ENCODE results near the gene BACE1. TPM values are rescaled to one million over a fixed set of nuclear protein-coding genes. Genes with fewer than 3 reads are reported as not detected.
"Not testable (repeated sequence)": the region's sequence is repeated elsewhere in the genome, so short reads cannot be mapped to it uniquely, and the experiment has no call there.

The BACE1 gene
- total RNA-seq, 1 donor from 2014 or later = 17.2 TPM

DNA sequence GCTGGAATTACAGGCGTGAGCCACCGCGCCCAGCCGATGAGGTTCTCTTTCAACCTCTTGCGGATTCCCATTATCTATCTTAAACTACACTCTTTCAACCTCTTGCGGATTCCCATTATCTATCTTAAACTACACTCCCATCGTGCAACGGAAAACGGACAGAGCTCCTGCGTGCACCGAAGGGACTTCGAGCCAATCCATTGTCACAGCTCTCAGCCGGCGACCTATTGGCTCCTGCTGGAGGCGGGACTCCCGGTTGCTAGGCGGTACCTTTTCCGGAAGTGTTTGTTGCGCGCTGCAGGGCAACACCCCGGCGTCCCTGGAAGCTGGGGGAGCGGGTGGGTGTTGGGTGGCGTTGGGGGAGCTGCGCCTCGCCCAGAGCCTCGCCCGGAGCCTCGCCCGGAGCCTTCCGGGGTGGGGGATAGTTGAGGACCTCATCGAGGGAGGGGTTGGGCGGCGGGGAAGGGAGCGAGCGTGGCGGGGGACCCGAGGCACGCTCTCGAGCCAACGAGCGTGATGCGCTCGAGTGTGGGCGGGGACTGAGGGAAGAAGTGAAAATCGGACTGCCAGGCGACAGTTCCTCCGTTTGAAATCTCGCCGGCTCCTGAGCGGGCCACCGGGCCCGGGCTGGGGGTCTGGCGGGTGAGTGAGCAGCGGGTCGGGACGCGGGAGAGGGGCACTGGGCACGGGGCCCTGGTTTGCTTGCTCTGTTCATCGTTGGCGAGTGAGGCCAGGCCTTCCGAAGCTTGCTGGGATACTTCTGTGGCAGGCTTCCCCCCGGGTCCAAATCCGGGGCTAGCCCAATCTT is 11.7 kb upstream of the BACE1 start, which contains the start of gene CEP164:
Gene CEP164, plus strand, starts transcription at position 288 of the 808 bp plus-strand sequence. CDS start 10,733 bp downstream, outside the sequence.
- Histone ChIP-seq H3K4me3 (ENCODE audit: low read depth, low read length) (peak within 1 kb of the TSS; percentile 69), H3K27me3 (ENCODE audit: control insufficient read depth, insufficient read depth, low read length) (no peaks in the 10 kb centered on the region), H3K36me3 (ENCODE audit: control insufficient read depth, insufficient read depth, low read length) (no peaks in the 10 kb centered on the region)
- TF ChIP-seq, protein P1, sequence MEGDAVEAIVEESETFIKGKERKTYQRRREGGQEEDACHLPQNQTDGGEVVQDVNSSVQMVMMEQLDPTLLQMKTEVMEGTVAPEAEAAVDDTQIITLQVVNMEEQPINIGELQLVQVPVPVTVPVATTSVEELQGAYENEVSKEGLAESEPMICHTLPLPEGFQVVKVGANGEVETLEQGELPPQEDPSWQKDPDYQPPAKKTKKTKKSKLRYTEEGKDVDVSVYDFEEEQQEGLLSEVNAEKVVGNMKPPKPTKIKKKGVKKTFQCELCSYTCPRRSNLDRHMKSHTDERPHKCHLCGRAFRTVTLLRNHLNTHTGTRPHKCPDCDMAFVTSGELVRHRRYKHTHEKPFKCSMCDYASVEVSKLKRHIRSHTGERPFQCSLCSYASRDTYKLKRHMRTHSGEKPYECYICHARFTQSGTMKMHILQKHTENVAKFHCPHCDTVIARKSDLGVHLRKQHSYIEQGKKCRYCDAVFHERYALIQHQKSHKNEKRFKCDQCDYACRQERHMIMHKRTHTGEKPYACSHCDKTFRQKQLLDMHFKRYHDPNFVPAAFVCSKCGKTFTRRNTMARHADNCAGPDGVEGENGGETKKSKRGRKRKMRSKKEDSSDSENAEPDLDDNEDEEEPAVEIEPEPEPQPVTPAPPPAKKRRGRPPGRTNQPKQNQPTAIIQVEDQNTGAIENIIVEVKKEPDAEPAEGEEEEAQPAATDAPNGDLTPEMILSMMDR (IDR thresholded peaks at IDR 0.05; ENCODE audit: insufficient read depth, low read length, poor library complexity, severe bottlenecking) = no peak
- DNase-seq (ENCODE audit: low read depth) = peak; percentile 93

DNA sequence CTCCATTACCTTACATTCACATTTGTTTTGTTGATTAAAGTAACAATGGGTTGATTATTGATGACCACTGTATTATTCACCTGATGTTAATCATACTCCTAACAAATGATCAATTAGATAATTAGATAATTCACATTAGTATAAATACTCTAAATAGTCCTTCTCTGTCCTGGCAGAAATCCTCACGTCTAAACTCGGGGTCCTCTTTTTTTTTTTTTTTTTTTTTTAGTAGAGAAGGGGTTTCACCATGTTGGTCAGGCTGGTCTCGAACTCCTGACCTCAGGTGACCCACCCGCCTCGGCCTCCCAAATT is 11.2 kb upstream of the BACE1 start:
- not testable (repeated sequence) for DNase-seq (ENCODE audit: low read depth)
- peak overlapping the region; percentile 69 for H3K4me3 ChIP-seq (ENCODE audit: low read depth, low read length)

GRCh38 chr11:117319214-117319840 is 3.3 kb upstream of the BACE1 start:
- no peaks in the 10 kb centered on the region for H3K36me3 ChIP-seq (ENCODE audit: control insufficient read depth, insufficient read depth, low read length)
- TF ChIP-seq, protein P1 (IDR thresholded peaks at IDR 0.05; ENCODE audit: insufficient read depth, low read length, poor library complexity, severe bottlenecking) = no peak
- no peak for DNase-seq (ENCODE audit: low read depth)
- no peak overlapping the region for H3K4me3 ChIP-seq (ENCODE audit: low read depth, low read length)
- no peaks in the 10 kb centered on the region for H3K27me3 ChIP-seq (ENCODE audit: control insufficient read depth, insufficient read depth, low read length)

More for the DNA sequence above, 11.2 kb upstream of the BACE1 start:
- H3K36me3 ChIP-seq (ENCODE audit: control insufficient read depth, insufficient read depth, low read length); H3K27me3 ChIP-seq (ENCODE audit: control insufficient read depth, insufficient read depth, low read length): not testable (repeated sequence)

DNA sequence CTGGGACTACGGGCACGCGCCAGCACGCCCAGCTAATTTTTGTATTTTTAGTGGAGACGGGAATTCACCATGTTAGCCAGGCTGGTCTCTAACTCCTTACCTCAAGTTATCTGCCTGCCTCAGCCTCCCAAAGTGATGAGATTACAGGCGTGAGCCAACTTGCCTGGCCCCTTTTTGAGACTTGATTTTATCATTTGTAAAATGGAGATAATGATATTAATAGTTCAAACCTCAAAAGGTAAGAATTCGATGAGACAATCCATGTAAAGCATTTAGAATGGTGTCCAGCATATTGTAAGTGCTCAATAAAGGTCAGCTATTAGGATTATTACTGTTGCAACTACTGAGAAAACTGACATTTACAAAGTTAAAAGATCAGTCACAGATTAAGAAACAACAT is 2.7 kb upstream of the BACE1 start:
- Histone ChIP-seq H3K4me3 (ENCODE audit: low read depth, low read length) (no peak overlapping the region), H3K36me3 (ENCODE audit: control insufficient read depth, insufficient read depth, low read length) (no peaks in the 10 kb centered on the region), H3K27me3 (ENCODE audit: control insufficient read depth, insufficient read depth, low read length) (no peaks in the 10 kb centered on the region)
- TF ChIP-seq, protein P1 (IDR thresholded peaks at IDR 0.05; ENCODE audit: insufficient read depth, low read length, poor library complexity, severe bottlenecking) = no peak
- DNase-seq (ENCODE audit: low read depth) = no peak

DNA sequence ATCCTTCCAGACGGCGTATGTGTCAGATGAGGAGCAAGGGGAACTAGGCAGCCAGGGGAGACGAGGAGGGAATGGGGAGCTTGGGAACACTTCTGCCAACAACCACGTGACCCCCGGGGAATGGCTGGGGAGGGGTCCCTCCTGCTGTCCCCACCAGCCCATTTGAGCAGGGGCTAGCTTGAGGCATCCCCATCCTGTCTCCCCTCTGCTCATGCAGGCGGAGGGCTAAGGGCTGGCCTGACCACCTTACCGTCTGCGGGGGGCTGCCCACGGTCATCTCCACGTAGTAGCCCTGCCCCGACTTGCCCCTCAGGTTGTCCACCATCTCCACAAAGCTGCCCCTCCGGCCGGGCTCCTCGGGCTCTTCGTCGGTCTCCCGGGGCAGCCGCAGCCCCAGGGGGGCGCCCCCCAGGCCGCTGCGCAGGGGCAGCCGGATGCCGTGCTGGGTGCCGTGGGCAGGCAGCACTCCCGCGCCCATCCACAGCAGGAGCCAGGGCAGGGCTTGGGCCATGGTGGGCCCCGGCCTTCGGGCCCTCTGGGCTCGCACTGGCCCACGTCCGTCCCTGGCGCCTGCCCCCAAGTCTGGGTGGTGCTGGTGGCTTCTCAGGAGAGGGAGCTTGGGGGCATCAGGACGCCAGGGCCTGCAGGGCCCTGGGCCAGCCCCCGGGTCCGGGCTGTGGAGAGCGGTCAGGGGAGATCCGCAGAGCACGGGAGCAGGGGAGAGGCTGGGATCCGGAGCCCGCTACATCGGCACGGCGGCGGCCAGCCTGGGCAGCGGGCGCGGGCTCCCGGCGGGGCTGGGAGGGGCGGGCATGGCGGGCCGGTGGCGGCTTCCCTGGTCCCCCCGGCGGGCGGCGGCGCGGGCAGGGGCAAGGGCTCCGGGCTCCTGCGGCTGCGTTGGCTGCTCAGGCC is 515 bp downstream of the BACE1 start:
- TF ChIP-seq, protein P1 (IDR thresholded peaks at IDR 0.05; ENCODE audit: insufficient read depth, low read length, poor library complexity, severe bottlenecking) = no peak
- DNase-seq (ENCODE audit: low read depth) = no peak
- Histone ChIP-seq H3K36me3 (ENCODE audit: control insufficient read depth, insufficient read depth, low read length) (no peaks in the 10 kb centered on the region), H3K4me3 (ENCODE audit: low read depth, low read length) (peak overlapping the region; percentile 82), H3K27me3 (ENCODE audit: control insufficient read depth, insufficient read depth, low read length) (no peaks in the 10 kb centered on the region)

GRCh38 chr11:117314840-117315239 is 1.2 kb downstream of the BACE1 start:
- TF ChIP-seq, protein P1 (IDR thresholded peaks at IDR 0.05; ENCODE audit: insufficient read depth, low read length, poor library complexity, severe bottlenecking) = no peak

More at GRCh38 chr11:117314840-117315239, 1.2 kb downstream of the BACE1 start:
- no peaks in the 10 kb centered on the region for H3K36me3 ChIP-seq (ENCODE audit: control insufficient read depth, insufficient read depth, low read length)
- no peak for DNase-seq (ENCODE audit: low read depth)
- no peaks in the 10 kb centered on the region for H3K27me3 ChIP-seq (ENCODE audit: control insufficient read depth, insufficient read depth, low read length)
- H3K4me3 ChIP-seq (ENCODE audit: low read depth, low read length) = peak overlapping the region; percentile 82

All from kidney epithelial cell (primary cell).